Smooth muscle cell of the brain vasculature (primary cell): ENCODE measurements around the gene CCDC86.

Experiments
- DNase-seq: peaks from one replicate; pipeline ENCODE4 v3.0.0-alpha.2; 2012; ENCODE audit warnings: low read depth, low spot score

CCDC86 gene

DNA sequence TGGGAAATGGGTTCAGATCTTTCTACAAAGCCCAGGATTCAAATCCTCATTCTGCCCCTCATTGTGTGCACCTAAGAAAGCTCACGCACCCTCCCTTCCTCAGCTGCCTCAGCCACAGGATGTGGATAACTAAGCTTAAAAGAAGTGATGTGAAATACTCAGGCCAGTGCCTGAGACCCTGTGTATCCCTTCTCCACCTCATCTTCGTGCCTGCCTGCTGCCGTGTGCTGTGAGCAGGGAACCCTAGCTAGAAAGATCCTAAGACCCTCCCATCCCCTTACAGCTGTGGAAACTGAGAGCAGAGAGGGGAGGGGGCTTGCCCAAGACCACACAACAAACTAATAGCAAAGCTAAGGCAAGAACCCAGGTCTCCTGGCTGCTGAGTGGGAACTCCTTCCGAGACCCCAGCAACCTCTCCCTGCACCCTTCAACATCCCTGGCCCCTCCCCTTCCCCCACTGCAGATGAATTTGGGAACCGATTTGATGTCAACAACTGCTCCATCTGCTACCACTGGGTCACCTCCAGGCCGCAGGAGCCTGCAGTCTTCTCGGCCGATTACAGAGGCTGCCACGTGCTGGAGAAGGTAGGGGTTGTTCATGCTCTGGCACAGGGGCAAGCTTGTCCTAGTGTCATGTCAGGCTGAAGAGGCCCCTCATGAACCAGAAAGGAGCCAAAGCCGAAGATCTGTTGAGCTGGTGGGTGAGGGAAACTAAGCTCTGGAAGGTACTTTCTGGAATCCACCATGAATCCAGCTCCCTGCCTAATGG is 27.0 kb downstream of the CCDC86 start:
- DNase-seq: no peak

DNA sequence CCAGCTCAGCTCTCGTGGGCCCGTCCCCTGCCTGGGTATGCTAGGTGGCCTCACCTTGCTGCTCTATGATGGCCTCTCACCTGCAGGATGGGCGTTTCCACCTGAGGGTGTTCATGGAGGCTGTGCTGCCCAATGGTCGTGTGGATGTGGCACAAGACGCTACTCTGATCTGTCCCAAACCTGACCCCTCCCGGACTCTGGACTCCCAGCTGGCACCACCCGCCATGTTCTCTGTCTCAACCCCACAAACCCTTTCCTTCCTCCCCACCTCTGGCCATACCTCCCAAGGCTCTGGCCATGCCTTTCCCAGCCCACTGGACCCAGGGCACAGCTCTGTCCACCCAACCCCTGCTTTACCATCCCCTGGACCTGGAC is 27.5 kb downstream of the CCDC86 start:
- no peak for DNase-seq

DNA sequence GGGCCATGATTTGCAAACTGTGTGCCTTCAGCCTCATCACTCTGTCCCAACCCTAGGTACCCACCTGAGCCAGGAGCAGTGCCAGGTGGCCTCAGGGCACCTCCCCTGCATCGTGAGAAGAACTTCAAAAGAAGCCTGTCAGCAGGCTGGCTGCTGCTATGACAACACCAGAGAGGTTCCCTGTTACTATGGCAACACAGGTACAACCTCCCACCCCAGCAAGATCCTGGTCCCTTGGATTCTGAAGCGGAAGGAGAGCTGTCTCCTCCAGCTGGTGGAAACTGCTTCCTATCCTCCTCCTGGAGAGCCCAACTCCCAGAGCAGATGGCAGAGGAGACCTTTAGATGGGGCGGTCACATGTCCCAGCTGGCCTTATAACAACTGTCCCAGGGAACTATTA is 28.4 kb downstream of the CCDC86 start:
- DNase-seq: no peak

DNA sequence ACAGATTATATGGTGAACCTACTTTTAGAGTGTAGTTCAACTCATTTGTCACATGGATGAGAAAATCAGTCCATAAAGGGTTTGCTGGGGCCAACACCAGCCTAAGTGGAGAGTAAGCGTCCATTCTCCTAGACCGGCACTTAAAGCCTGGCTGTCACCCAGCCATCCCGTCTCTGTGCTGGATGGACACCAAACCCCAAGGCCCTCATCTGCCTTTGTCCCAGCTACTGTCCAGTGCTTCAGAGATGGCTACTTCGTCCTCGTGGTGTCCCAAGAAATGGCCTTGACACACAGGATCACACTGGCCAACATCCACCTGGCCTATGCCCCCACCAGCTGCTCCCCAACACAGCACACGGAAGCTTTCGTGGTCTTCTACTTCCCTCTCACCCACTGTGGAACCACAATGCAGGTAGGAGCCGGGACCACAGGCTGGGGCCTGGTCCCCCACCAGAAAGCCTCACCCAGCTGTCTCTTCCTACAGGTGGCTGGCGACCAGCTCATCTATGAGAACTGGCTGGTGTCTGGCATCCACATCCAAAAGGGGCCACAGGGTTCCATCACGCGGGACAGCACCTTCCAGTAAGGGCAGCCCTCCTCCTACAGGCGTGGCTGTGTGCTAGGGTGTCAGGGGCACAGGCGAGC is 28.9 kb downstream of the CCDC86 start:
- no peak for DNase-seq

DNA sequence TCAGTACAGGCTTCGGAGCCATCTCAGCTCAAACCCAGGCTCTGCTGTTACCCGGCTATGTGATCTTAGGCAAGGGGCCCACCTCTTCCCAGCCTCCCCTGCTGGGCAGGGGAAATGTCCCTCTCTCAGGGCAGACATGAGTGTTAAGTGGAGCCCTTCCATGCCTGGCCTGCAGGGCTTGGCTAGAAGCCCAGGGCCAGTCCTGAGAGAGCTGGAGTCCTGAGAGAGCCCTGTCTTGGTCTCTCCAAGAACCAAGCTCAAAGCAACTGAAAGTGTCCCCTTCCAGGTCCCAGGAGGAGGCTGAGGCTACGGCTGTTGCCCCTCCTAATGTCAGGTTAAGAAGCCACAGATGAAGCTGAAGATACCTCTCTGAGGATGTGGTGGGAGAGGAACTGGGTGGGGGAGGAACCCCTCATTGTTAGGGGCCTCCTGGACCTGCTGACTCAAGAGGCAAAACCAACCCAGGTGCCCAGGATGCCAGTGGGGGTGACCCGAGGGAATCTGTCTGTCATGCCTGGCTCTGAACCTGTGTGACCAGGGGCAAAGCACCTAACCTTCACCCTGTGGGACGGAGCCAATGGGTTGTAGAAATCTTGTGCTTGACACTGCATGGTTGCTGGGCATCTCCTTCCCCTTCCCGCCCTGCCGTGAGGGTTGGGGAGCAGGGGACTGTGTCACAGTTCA is 29.6 kb downstream of the CCDC86 start:
- peak; percentile 78 for DNase-seq

DNA sequence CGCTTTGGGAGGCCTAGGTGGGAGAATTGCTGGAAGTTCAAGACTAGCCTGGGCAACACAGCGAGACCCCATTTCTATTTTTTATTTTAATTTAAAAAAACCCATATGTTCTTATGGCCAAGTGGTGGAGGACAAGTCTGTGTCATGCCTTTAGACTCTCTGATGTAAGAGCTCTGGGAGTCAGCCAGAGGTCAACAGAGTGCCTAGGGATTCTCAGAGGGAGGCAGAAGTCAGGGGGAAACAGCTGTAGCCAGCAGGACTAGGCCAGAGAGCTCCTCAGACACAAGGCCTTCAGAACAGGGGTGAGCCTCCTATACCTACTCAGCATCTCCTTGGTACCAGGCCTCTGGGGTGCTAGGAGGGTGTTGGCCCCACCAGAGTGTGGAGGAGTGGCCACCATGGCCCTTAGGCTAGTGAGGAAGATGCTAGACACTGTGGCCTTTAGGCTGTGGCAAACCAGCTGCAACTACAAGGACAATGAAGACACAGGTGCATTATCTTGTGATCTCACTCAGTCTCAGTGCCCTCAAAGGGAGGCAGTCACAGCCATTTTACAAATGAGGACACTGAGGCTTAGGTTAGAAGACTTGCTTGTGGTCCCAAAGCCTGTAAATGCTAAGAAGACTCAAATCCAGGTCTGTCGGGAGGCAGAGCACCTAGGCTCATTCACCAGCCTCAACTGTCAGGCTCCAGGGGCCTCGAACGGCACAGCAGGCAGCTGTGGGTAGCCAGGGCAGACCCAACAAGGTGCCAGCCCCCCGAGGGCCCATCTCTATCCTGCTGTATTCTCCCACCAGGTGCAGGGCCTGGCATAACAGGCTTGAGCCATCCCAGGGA is 30.4 kb downstream of the CCDC86 start:
- DNase-seq: peak; percentile 75

DNA sequence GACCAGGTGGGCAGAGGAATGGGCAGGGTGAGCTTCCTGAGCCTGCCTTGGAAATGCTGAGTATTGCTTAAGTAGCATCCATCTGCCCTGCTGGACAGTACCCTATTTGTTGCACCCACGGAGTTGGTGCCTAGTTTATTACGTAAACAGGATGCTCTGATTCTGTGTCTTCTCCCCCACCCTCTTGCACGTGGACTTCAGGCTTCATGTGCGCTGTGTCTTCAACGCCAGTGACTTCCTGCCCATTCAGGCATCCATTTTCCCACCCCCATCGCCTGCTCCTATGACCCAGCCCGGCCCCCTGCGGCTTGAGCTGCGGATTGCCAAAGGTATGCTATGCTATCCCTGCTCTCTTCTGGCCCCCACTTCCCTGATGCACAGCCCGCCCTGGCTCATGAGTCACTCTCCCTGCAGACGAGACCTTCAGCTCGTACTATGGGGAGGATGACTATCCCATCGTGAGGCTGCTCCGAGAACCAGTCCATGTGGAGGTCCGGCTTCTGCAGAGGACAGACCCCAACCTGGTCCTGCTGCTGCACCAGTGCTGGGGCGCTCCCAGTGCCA is 31.1 kb downstream of the CCDC86 start:
- DNase-seq: peak; percentile 89

DNA sequence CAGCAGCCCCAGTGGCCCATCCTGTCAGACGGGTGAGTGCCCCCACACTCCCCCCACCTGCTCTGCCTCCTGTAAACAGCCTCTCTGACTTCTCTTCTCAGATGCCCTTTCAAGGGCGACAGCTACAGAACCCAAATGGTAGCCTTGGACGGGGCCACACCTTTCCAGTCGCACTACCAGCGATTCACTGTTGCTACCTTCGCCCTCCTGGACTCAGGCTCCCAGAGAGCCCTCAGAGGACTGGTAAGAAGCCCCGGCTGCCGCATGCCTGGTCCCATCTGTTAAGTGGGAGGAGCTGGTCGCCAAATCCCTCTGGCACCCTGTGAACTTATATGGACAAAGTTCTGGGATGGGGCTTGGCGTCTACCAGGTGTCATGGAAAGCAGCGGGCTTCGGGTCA is 31.6 kb downstream of the CCDC86 start:
- DNase-seq: no peak

DNA sequence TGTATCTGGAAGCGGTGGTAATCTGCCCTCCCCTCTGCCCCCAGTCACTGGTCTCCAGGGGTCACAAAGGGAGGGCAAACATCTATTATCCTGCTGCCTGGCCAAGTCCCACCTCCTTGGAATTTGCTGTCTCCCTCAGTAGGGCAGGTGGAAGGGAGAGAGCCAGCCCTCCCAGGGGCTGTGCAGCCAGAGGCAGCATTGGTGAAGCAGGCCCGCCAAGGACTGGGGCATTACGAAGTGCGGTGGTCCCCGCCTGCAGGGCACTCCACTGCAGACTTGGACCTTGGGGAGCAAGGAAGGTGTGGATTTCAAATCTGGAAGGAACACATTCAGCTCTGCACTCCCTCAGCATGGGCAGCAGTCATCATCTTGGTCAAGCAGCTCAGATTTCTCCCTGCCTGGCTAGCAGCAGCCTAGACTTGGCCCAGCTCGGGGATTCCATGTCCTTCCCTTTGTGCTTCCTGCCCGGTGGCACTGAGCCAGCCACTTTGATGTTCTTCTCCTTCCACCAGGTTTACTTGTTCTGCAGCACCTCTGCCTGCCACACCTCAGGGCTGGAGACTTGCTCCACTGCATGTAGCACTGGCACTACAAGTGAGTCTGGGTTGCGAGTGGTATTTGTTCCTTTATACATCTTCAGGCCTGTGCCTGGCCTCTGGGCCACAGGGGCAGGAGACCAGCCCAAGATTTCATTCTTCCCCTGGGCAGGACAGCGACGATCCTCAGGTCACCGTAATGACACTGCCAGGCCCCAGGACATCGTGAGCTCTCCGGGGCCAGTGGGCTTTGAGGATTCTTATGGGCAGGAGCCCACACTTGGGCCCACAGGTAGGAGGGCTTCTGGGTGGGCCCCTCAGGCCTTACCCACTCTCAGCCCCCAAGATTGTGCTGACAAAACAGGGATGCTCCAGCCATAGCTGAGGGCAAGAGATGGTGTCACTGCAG is 32.8 kb downstream of the CCDC86 start:
- DNase-seq: no peak

DNA sequence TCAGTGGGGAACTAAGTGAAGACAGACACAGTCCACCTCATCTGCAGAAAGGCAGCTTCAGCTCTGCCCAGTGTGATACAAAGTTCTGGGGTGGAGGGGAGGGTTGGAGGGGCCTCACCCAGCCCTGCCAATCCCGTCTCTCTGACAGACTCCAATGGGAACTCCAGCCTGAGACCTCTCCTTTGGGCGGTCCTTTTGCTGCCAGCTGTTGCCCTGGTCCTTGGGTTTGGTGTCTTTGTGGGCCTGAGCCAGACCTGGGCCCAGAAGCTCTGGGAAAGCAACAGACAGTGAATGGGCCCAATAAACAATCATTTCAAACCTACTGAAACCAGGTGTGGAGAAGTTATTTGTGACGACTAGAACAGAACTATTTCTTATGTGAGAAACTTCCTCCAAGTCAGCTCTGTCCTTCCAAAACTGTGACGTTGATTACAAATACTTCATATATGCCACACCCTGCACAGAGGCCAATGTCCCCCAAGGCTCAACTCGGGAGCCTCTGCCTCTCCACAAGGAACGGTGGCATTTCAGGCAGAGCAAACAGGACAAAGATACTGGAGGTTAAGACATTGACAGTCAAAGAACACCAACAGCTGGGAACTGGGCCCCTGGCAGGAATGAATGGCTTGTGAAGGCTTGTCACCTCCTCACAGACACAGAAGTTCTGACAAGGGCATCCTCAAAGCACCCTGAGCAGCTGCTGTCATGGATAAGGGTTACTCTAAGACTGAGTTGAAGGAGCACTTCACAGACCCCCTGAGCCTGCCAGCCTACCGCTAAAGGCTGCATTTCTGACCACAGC is 33.7 kb downstream of the CCDC86 start:
- DNase-seq: no peak

DNA sequence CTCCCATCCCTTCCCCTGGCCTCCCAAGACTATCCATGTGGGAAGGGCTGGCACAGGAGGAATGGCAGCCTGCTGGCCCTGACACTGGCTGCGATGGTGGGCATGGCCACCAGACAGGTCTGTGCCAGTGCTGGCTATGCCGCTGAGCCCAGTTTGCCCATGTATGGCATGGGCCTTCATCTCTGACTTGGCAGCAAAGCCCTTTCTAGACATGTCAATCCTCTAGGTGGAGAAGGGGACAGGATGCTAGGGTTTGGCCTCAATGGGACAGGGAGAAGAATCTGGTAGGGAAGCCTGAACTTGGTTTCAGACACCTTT is 34.2 kb downstream of the CCDC86 start:
- DNase-seq: no peak

DNA sequence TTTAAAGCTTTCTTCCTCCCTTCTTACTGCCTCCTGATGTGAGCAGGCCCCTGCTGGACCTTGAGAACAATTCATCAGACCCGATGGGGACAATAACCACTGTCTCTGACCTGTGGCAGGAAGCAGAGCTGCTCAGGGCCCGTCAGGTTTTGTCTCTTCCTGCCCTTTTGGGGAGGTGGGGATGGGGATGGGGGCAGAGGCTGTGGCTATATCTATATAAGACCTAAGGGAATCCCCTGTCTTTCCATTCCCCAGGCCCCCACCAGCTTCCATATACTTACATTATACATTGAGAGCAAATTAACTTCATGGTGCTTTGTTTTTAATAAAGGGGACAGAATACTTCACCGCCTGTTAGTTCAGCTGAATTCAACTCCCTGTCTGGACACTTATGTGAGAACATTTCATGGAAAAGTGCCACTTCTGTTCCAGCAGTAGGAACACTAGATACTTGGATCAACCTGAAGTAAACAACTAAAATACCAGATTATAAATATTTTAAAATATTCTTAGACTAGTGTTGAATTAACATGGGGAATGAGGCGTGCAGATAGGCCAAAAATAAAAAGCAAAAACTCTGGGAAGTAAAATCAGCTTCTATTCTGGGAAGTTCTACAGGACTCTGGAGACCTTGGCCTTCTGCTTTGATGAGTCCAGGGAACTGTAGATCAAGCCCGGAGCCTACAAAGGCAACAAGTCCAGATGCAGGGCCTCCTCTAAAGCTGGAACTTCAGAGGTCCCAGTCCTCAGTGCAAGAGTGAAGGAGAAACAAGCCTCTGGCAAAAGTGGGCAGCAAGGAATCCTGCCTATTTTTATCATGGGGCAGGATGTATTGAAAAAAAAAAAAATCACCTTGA is 36.6 kb downstream of the CCDC86 start:
- DNase-seq: no peak

DNA sequence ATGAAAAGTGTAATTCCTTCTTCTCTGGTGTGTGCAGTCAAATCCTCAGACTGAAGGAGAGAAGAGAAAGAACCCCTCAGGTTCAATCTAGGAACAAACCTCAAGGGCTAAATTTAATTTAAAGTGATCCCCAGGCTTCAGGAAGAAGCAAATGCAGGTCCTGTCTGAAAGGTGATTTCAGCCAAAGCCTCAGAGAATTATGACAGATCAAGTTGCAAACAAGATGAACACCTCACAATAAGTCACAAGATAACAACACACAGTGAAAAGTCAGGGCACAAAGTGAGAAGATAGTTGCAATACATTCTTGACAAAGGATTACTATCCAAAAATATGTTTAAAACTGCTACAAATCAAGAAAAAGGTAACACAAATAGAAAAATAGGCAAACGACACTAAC is 37.2 kb downstream of the CCDC86 start:
- no peak for DNase-seq

DNA sequence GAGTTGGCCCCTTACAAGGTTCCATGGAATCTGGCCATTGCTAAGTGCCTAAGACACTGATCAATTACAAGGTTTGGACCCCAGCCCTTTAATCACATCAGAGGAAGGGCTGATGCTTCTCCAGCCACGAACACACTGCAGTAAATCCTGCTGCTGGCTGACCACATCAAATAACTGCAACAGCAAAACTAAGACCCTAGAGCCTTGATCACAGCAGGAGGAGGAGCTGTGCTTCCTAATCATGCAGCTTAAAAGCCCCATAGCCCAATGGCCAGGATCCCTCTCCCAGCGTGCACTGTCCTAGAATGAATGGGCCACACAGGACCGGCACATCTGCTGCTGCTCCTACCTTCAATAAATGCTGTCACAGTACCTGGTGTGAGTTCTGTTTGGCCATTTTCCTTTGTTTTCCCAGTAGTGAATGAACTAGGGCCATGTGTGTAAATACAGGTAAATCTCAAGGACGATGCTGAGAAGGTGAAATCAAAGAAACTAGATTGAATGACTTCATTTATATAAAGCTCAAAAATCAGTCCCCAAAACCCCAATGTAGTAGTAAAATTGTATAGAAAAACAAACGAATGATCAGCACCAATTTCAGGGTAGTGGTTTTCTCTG is 38.2 kb downstream of the CCDC86 start:
- no peak for DNase-seq

DNA sequence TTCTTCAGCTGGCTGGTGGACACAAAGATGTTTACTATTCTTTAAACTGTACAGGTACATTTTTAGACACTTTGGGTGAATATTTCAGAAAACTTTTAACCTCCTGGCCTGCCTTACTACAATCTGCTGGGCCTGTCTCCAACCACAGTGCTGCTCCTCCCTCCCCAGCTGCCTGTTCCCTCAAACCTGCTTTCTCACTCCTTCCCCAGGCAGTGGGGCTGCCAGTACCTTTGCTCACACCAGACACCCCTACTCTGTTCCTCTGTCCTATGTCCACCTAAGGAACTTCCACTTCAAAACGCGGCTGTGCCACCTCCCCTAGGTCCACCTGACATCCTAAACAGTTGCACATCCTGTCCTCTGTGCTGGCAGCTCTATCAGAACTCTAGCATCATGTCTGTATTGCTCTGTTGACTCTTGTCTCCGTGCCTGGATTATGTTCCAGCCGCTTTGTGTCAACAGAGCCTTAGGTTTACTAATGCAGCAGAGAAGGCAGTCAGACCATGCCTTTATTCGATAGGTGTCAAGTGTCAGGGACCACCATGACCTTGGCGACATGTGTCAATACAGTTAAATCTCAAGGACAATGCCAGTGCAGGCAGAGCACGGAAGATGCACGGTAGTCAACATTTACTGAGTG is 38.9 kb downstream of the CCDC86 start:
- no peak for DNase-seq

DNA sequence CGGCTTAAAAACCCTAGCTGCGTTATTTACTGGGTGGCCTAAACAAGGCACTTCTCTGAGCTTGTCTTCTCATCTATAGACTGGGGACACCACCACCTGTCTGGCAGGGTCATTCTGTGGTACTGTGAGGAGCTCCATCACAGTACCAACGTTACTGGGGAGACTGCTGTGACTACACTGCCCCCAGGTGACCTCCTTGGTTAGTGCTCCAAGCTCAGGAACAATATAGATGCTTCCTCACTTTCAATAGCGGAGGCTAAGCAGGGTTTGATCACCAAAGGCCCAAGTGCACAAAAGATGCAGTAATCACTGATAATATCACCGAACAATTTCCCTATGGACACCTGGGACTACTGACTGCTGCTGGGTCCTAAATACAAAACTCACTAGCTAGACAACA is 45.6 kb downstream of the CCDC86 start:
- no peak for DNase-seq

DNA sequence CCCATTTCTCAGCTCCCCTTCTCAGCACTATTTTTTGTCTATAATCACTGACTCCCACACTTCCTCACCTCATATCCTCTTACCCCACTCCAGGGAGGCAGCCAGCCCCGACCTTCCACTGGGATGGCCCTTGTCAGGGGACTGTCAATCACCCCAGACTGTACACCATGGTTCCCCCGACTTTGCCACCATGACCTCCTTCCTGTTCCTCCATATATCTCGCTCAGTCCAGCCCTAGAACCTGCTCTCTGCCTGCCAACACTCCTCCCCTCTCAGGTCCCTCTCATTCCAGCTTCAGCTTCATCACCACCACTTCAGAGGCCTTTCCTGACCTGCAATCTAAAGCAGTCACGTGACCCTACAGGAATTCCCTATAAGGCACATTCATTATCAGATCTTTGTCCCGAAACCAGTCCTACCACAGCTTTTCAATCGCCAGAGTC is 48.0 kb downstream of the CCDC86 start:
- no peak for DNase-seq

DNA sequence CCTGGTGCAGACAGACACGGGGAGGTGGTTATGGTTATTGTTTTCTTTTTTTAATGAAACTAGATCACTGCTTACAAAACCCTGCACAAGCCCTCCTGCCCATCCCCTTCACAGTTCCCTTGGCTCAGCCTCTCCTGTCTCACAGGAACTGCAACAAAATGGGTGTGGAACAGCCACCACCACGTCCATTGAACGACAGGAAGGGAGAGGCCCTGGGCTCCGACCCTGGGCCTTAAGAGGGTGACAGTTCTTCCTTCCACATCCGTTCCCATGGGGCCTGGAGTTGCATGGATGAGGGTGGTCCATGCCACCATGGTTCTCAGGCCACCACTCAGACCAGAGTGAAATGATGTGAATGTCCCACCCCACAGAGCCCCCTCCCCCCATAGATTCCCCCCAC is 48.8 kb downstream of the CCDC86 start:
- no peak for DNase-seq
